Choroid plexus epithelial cell (primary cell): Measurements from ENCODE around the gene ECSCR.

ENCODE experiments used
- DNase-seq: peaks from one replicate; pipeline ENCODE4 v3.0.0-alpha.2; 2010; ENCODE audit warnings: low read depth
- H3K4me3 ChIP-seq: 2 replicates; pipeline ENCODE4 v1.5.1; 2011; ENCODE audit warnings: low read depth, mild to moderate bottlenecking, control low read depth, low read length, moderate library complexity
- CTCF ChIP-seq: conservative IDR thresholded peaks from 2 replicates; pipeline ENCODE4 v1.5.1; 2011; ENCODE audit warnings: low read depth, mild to moderate bottlenecking, control low read depth, inconsistent platforms, low read length, moderate library complexity

The ECSCR gene

DNA sequence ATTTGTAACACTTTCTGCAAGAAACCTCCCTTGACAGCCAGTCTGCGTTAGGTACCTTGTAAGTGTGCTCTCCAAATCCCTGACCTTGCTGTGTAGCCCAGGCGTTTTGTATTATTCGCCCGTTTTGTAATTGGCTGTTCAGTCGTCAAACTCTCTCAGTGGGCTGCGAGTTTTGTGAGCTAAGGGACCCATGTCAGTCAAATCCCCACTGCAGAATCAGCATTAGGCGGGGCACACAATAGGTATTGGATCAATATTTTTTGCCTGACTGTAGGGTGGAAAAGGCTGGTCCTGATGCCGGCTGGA lies 23.9 kb downstream of the ECSCR start:
- DNase-seq: no peak
- peak overlapping the region; percentile 94 for H3K4me3 ChIP-seq
- no peak for TF ChIP-seq CTCF

- H3K4me3 ChIP-seq: no peak overlapping the region
- no peak for TF ChIP-seq CTCF
- DNase-seq: no peak
These were observed 26.9 kb downstream of the ECSCR start for GRCh38 chr5:139435676-139436075.

GRCh38 chr5:139431706-139432105 lies 30.8 kb downstream of the ECSCR start:
- TF ChIP-seq CTCF: no peak
- no peak for DNase-seq
- no peak overlapping the region for H3K4me3 ChIP-seq

DNA sequence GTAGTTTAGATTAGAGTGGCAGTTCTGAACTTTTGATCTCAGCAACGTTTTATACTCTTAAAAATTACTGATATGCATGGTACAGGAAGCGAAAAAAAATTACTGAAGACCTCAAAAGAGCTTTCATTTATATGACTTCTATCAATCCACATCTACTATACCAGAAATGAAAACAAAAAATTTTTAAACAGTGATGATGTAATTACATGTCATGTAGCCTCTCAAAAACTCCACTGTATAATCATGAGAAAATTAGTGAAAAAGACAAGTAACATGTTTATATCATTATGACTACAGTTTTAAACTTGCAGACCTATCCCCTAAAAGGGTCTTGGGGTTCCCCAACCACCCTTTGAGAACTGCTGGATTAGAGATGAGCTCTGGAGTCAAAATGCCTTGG lies 32.5 kb downstream of the ECSCR start:
- no peak for TF ChIP-seq CTCF
- no peak overlapping the region for H3K4me3 ChIP-seq
- DNase-seq: no peak

DNA sequence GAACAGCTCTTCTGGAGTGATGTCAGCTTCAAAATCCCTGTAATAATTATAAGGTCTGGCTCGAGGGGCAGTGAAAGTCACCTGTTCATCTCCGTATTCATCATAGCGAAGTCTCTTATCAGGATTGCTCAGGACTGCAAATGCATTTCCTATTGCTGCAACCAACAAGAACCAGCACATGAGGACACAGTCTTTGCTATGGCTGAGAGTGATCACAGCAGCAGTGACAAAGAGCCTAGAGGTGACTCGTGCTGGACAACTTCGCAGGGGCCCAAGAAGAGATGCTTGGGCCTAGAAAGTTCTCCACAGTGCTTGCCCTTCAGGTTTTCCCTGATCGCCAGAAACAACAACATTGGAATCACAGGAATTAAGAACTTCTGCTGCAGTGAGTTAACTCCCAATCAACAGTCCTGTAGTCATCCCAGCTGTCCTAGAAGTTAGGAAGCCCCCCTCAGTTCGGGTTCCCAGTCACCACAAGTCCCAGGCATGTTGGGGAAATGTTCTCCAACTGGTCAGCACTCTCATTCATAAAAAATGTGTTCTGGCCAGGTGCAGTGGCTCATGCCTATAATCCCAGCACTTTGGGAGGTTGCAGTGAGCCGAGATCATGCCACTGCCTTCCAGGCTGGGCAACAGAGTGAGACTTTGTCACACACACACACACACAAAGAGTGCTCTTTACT lies 36.2 kb downstream of the ECSCR start:
- no peak overlapping the region for H3K4me3 ChIP-seq
- TF ChIP-seq CTCF: no peak
- no peak for DNase-seq

DNA sequence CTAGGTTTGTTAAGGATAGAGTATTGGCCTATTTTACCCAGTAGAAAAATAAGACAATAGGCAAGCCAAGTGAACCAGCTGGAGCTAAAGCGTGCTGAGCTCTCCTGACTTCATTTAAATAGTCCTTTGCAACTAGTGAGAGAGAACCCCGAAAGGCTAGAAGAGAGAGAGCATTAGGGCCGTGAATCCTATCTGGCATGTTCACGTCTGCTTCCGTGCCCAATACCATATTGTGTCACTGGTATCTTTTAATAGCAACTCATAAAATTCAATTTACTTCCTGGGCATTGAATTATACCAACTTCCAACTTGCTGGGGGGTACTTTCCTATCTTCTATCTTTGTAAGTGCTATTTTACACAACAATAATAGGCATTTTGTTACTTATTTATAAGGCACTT lies 37.0 kb downstream of the ECSCR start:
- no peak overlapping the region for H3K4me3 ChIP-seq
- TF ChIP-seq CTCF: no peak
- no peak for DNase-seq

- no peak overlapping the region for H3K4me3 ChIP-seq
- peak; percentile 86 for TF ChIP-seq CTCF
- peak; percentile 89 for DNase-seq
These were observed 40.1 kb downstream of the ECSCR start for GRCh38 chr5:139422307-139422893.
